ENCODE results near the gene SLC25A38.

- no peak for TF ChIP-seq CTCF (IDR thresholded peaks at IDR 0.05; ENCODE audit: low read length)
- no peak for TF ChIP-seq EZH2 (optimal IDR thresholded peaks at IDR 0.05; ENCODE audit: low read depth, low read length)
- no peak for TF ChIP-seq EZH2phosphoT487 (IDR thresholded peaks at IDR 0.05; ENCODE audit: low read length)
These were observed 55.7 kb downstream of the SLC25A38 start for GRCh38 chr3:39438880-39439279.

Measured in MM.1S (cell line).